ENCODE results near the gene LY6G5C. TPM values are rescaled to one million over a fixed set of nuclear protein-coding genes. Genes with fewer than 3 reads are reported as not detected.

Gene LY6G5C
- total and polyA plus RNA-seq, 2 donors (not counting 3 experiments of a cell fraction or from before 2014, with no cell fraction given) = 8.2 to 11.4 TPM

DNA sequence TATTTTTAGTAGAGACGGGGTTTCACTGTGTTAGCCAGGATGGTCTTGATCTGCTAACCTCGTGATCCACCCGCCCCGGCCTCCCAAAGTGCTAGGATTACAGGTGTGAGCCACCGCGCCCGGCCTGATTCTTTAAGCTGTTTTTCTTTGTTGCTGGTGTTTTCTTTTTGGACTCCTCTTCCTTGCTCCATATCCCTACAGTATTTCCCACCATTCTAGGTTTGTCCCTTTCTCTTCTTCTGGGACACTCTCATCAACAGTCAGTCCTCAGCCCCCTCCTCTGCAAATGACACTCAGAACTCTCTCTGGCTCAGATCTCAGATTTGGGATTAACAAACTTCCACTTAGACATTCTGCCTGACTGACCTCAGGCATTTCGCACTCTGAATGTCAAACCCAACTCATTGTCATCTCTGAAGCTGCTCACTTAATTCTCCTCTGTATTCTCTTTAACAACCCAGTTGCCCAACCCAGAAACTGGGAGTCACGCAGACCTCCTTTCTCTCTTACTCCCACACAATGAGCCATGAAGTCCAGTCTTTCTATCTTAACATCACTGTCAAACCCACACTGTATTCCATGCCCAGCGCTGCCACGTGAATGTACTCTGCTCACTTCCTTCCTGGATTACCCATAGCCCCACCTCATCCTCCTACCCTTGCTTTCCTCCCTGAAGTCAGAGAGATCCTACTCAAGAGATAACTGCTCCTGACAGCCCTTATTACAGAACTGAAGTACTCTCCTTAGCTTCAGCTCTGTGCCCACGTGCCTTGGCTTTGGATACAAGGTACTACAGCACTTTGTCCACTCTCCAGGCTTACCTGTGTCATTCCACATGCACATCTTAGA lies 44.9 kb upstream of the LY6G5C start:
- H3K4me3 ChIP-seq (replicated peaks in 1 of 3; ENCODE audit: insufficient read depth in 1 of 3, low read depth in 1 of 3, low read length in 3 of 3) = no peak overlapping the region
- CTCF ChIA-PET = interaction anchor here (1.2 to 1.3 kb wide), 2 partner anchors 9 to 44 kb away, joined by 3 read pairs; no protein-coding TSS in a partner anchor

DNA sequence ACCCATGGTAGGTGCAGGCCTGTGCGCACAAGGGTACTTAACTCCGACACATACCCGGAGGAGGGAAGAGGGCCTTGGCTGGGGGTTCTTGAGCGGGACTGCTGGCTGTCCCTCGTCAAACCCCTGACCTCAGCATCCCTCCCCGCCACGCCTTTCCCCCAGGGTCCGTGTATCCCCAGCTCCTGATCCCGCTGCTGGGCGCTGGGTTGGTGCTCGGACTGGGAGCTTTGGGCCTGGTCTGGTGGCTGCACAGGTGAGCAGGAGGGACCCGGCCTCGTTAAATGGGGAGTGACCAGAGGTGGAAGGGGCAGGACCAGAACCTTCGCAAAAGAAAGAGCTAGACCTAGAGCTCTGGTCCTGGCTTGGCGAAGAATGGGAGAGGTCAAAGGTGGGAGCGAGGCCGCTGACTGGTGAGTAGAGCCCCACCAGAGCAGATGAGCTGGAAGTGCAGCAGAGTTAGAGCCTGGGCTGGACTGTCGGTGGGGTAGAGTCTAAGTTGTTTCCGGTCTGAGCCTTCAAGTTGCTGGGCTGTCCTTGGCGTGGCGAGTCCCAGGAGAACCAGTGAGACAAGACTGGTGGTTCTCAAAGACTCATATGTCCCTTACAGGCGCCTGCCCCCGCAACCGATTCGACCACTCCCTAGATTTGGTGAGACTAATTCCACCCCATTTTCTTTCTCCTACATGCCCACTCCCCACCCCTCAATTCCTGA lies 43.3 kb upstream of the LY6G5C start:
- CTCF ChIA-PET = interaction anchor here (0.7 to 1.8 kb wide), 5 partner anchors 14 to 434 kb away, joined by 3 to 5 read pairs (median 3); no protein-coding TSS in a partner anchor
- TF ChIP-seq FOS (IDR thresholded peaks at IDR 0.05; ENCODE audit: borderline replicate concordance, insufficient read depth, low read length) (no peak), EZH2 (IDR thresholded peaks at IDR 0.05; ENCODE audit: borderline replicate concordance, low read depth, low read length, severe bottlenecking) (no peak), GATA2 (IDR thresholded peaks at IDR 0.05; ENCODE audit: insufficient read depth, insufficient read length, low read depth, low read length) (no peak)
- Histone ChIP-seq H3K27me3 (ENCODE audit: control insufficient read depth in 2 of 2, insufficient read depth in 2 of 2, low read length in 2 of 2) (peaks cover 0 to 2% of the 10 kb centered on the region in 2 experiments), H3K4me1 (ENCODE audit: control insufficient read depth, extremely low read depth, insufficient read depth, low read length) (peaks cover 26% of the 10 kb centered on the region), H3K4me3 (replicated peaks in 1 of 3; ENCODE audit: insufficient read depth in 1 of 3, low read depth in 1 of 3, low read length in 3 of 3) (no peak overlapping the region), H3K9ac (replicated peaks; ENCODE audit: extremely low read depth, insufficient read depth, low read length) (no peak overlapping the region), H3K27ac (ENCODE audit: insufficient read depth, low read depth, low read length) (no peak overlapping the region), H3K9me1 (replicated peaks; ENCODE audit: control insufficient read depth, extremely low read depth, insufficient read depth, low read length) (no peaks in the 10 kb centered on the region), H3K36me3 (ENCODE audit: control insufficient read depth in 2 of 2, extremely low read depth in 1 of 2, insufficient read depth in 2 of 2, low read length in 2 of 2) (peaks cover 3 to 16% of the 10 kb centered on the region in 2 experiments), H4K20me1 (replicated peaks; ENCODE audit: control insufficient read depth, extremely low read depth, insufficient read depth, low read length) (no peaks in the 10 kb centered on the region), H3K4me2 (ENCODE audit: insufficient read depth, low read length) (no peak overlapping the region), H2AFZ (ENCODE audit: low read depth, low read length) (no peak overlapping the region), H3K79me2 (ENCODE audit: control insufficient read depth, insufficient read depth, low read length) (no peaks in the 10 kb centered on the region), H3K9me3 (replicated peaks; ENCODE audit: control insufficient read depth, insufficient read depth, low read length) (no peaks in the 10 kb centered on the region)
- BruUV-seq (replicated peaks) = no TSS peak
- FAIRE-seq (no peak), DNase-seq (ENCODE audit: low read depth, low spot score) (no peak)
- POLR2A ChIA-PET = interaction anchor here (0.6 to 2.3 kb wide), 3 partner anchors 9 to 106 kb away, joined by 6 to 10 read pairs (median 8); partner anchors contain the start of genes HSPA1B and LY6G6D
- dilution Hi-C loops (cut with MboI; ENCODE audit: extremely low pct_ligation_motif_present, low sequenced_read_pairs) (no loop called here), intact Hi-C loops (cut with micrococcal nuclease) (no loop called here)

More for the DNA sequence above, 44.9 kb upstream of the LY6G5C start:
- Histone ChIP-seq H3K9ac (replicated peaks; ENCODE audit: extremely low read depth, insufficient read depth, low read length) (no peak overlapping the region), H3K9me1 (replicated peaks; ENCODE audit: control insufficient read depth, extremely low read depth, insufficient read depth, low read length) (no peaks in the 10 kb centered on the region), H2AFZ (ENCODE audit: low read depth, low read length) (no peak overlapping the region), H3K9me3 (replicated peaks; ENCODE audit: control insufficient read depth, insufficient read depth, low read length) (no peaks in the 10 kb centered on the region), H3K79me2 (ENCODE audit: control insufficient read depth, insufficient read depth, low read length) (peaks cover 2% of the 10 kb centered on the region), H3K4me1 (ENCODE audit: control insufficient read depth, extremely low read depth, insufficient read depth, low read length) (peaks cover 26% of the 10 kb centered on the region), H3K27me3 (ENCODE audit: control insufficient read depth in 2 of 2, insufficient read depth in 2 of 2, low read length in 2 of 2) (peaks cover 0 to 1% of the 10 kb centered on the region in 2 experiments), H3K4me2 (ENCODE audit: insufficient read depth, low read length) (peak overlapping the region; percentile 6), H3K27ac (ENCODE audit: insufficient read depth, low read depth, low read length) (no peak overlapping the region), H4K20me1 (replicated peaks; ENCODE audit: control insufficient read depth, extremely low read depth, insufficient read depth, low read length) (no peaks in the 10 kb centered on the region), H3K36me3 (ENCODE audit: control insufficient read depth in 2 of 2, extremely low read depth in 1 of 2, insufficient read depth in 2 of 2, low read length in 2 of 2) (peaks cover 4 to 16% of the 10 kb centered on the region in 2 experiments)
- POLR2A ChIA-PET = interaction anchor here (0.9 to 2.3 kb wide), 3 partner anchors 11 to 102 kb away, joined by 3 to 10 read pairs (median 6); partner anchors contain the start of genes HSPA1B and LY6G6D
- no TSS peak for BruUV-seq (replicated peaks)
- DNase-seq (ENCODE audit: low read depth, low spot score) (peak; percentile 34), FAIRE-seq (peak; percentile 82)
- intact Hi-C loops (cut with micrococcal nuclease) = no loop called here
- dilution Hi-C loops (cut with MboI; ENCODE audit: extremely low pct_ligation_motif_present, low sequenced_read_pairs) = no loop called here
- TF ChIP-seq POLR2A (IDR thresholded peaks at IDR 0.05; ENCODE audit: low read depth, low read length) (no peak), MYC (IDR thresholded peaks at IDR 0.05; ENCODE audit: low read depth, low read length) (peak; percentile 59), GATA2 (IDR thresholded peaks at IDR 0.05; ENCODE audit: insufficient read depth, insufficient read length, low read depth, low read length) (peak; percentile 78)
- TF ChIP-seq, protein P1, sequence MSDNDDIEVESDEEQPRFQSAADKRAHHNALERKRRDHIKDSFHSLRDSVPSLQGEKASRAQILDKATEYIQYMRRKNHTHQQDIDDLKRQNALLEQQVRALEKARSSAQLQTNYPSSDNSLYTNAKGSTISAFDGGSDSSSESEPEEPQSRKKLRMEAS (IDR thresholded peaks at IDR 0.05; ENCODE audit: insufficient read depth, insufficient read length) = peak; percentile 64

All from endothelial cell of umbilical vein (primary cell).